Cardiac muscle cell (in vitro differentiated cells and primary cell): ENCODE measurements around the gene EXOC3L4. TPM values are rescaled to one million over a fixed set of nuclear protein-coding genes. Genes with fewer than 3 reads are reported as not detected.

ENCODE experiments used
- DNase-seq, 2 donors: peaks; one replicate each; pipeline versions ENCODE4 v3.0.0 to v3.0.0-alpha.2; 2010 to 2017; ENCODE audit warnings: low read depth in 1 of 2, low spot score in 1 of 2
- H3K27ac ChIP-seq: fragments of 200-600 bp; sonication (generic); 2 replicates; pipeline ENCODE4 v1.5.1; 2016
- H3K27me3 ChIP-seq: fragments of 200-600 bp; sonication (generic); 2 replicates; pipeline ENCODE4 v1.6.0; 2016; ENCODE audit warnings: control low read depth
- H3K36me3 ChIP-seq: fragments of 200-600 bp; sonication (generic); 2 replicates; pipeline ENCODE4 v1.5.1; 2016; ENCODE audit warnings: control low read depth
- H3K4me1 ChIP-seq: fragments of 200-600 bp; sonication (generic); 2 replicates; pipeline ENCODE4 v1.8.1; 2017; ENCODE audit warnings: low read depth, mild to moderate bottlenecking, mixed run types
- H3K4me3 ChIP-seq: fragments of 200-600 bp; sonication (generic); 2 replicates; pipeline ENCODE4 v1.5.1; 2016; ENCODE audit warnings: mild to moderate bottlenecking
- H3K9me3 ChIP-seq: fragments of 200-600 bp; sonication (generic); 2 replicates; pipeline ENCODE4 v1.5.1; 2017; ENCODE audit warnings: low read depth, mild to moderate bottlenecking, control low read depth
- CTCF ChIP-seq: IDR thresholded peaks from 2 replicates; pipeline ENCODE4 v1.5.1; 2012; ENCODE audit warnings: low read depth, mild to moderate bottlenecking, low read length
- polyA plus RNA-seq: library from polyadenylated mRNA; unstranded; fragments of >200 nt; fragmentation: Nextera tagmentation; extraction: Ambion mirVana; gene quantifications from 2 replicates; pipeline ENCODE4 v1.2.1, GENCODE V29; 2016
- total RNA-seq: library from RNA; depleted of rRNA; stranded (reverse); fragments of >200 nt; gene quantifications from 2 replicates; pipeline ENCODE4 v1.2.3, GENCODE V29; 2016

The EXOC3L4 gene
- total and polyA plus RNA-seq, 2 experiments from 2014 or later: 2.7 to 5.5 TPM

- no peaks in the 10 kb centered on the region for H3K9me3 ChIP-seq
- H3K4me1 ChIP-seq: no peaks in the 10 kb centered on the region
- peak; percentile 56 to 73 for DNase-seq
- H3K4me3 ChIP-seq: peak overlapping the region; percentile 21
- no peaks in the 10 kb centered on the region for H3K36me3 ChIP-seq
- no peak overlapping the region for H3K27ac ChIP-seq
- H3K27me3 ChIP-seq: peaks cover 6% of the 10 kb centered on the region
- peak; percentile 38 for TF ChIP-seq CTCF
Measured at GRCh38 chr14:103091041-103091882, 3.3 kb upstream of the EXOC3L4 start.

- Histone ChIP-seq H3K36me3 (no peaks in the 10 kb centered on the region), H3K27me3 (peaks cover 6% of the 10 kb centered on the region), H3K4me1 (no peaks in the 10 kb centered on the region), H3K9me3 (no peaks in the 10 kb centered on the region), H3K27ac (no peak overlapping the region), H3K4me3 (peak overlapping the region; percentile 21)
- no peak for DNase-seq
- TF ChIP-seq CTCF: no peak
Measured at GRCh38 chr14:103091883-103092222, 2.7 kb upstream of the EXOC3L4 start.

- H3K4me1 ChIP-seq: peaks cover 2% of the 10 kb centered on the region
- no peak overlapping the region for H3K4me3 ChIP-seq
- no peak for DNase-seq
- H3K36me3 ChIP-seq: no peaks in the 10 kb centered on the region
- H3K27me3 ChIP-seq: peaks cover 6% of the 10 kb centered on the region
- no peak overlapping the region for H3K27ac ChIP-seq
- H3K9me3 ChIP-seq: no peaks in the 10 kb centered on the region
- TF ChIP-seq CTCF: no peak
Measured at GRCh38 chr14:103093856-103094405, 594 bp upstream of the EXOC3L4 start.

GRCh38 chr14:103095210-103095778 lies 769 bp downstream of the EXOC3L4 start:
- no peak for TF ChIP-seq CTCF
- no peaks in the 10 kb centered on the region for H3K9me3 ChIP-seq
- no peaks in the 10 kb centered on the region for H3K36me3 ChIP-seq
- peaks cover 15% of the 10 kb centered on the region for H3K4me1 ChIP-seq
- DNase-seq: no peak
- no peak overlapping the region for H3K4me3 ChIP-seq
- no peak overlapping the region for H3K27ac ChIP-seq
- peaks cover 6% of the 10 kb centered on the region for H3K27me3 ChIP-seq

GRCh38 chr14:103096387-103096786 lies 1.9 kb downstream of the EXOC3L4 start:
- Histone ChIP-seq H3K4me3 (no peak overlapping the region), H3K27ac (no peak overlapping the region), H3K27me3 (peaks cover under 1% of the 10 kb centered on the region), H3K9me3 (no peaks in the 10 kb centered on the region), H3K36me3 (no peaks in the 10 kb centered on the region), H3K4me1 (peaks cover 18% of the 10 kb centered on the region)
- no peak for TF ChIP-seq CTCF
- DNase-seq: no peak
